Dermis lymphatic vessel endothelial cell (primary cell): Measurements from ENCODE around the gene APOH. TPM values are rescaled to one million over a fixed set of nuclear protein-coding genes. Genes with fewer than 3 reads are reported as not detected.

Experiments
- total RNA-seq: library from RNA; depleted of rRNA; stranded (reverse); fragments of >200 nt; gene quantifications from 2 replicates; pipeline ENCODE4 v1.2.1, GENCODE V29; 2014

APOH gene
- not detected in 2 replicates for total RNA-seq

GRCh38 chr17:66228887-66229782 lies at the start of gene APOH:
TSS of gene APOH (minus strand) at chr17:66229415. CDS start at chr17:66229379, 36 bp downstream.

GRCh38 chr17:66191593-66192377 lies 37.4 kb downstream of the APOH start, which contains the start of gene CEP112:
TSS of gene CEP112 (minus strand) at chr17:66192133.

Other genes starting within 250 kb of the APOH start
- gene CEP112, start 37.3 kb downstream of the APOH start, total RNA-seq = 11.1 and 12.6 TPM in 2 replicates
- 6.4 and 7.0 TPM in 2 replicates for gene PRKCA, start 73.2 kb upstream of the APOH start, total RNA-seq